SU-DHL-6 (cell line): ENCODE results near the gene SNCG.

Experiments
- H2AFZ ChIP-seq: fragments of 200-600 bp; sonication (generic); 2 replicates; pipeline ENCODE4 v1.6.1; 2014; ENCODE audit warnings: low read depth, mild to moderate bottlenecking, moderate library complexity, mixed read lengths, antibody characterized with exemption, low read length; ENCODE audit not compliant: severe bottlenecking
- H3F3A ChIP-seq: fragments of 200-600 bp; shearing (Covaris generic); 2 replicates; pipeline ENCODE4 v1.6.0; 2016; ENCODE audit warnings: antibody characterized with exemption, mild to moderate bottlenecking; ENCODE audit not compliant: insufficient read depth
- H3K27ac ChIP-seq: fragments of 200-600 bp; sonication (generic); 2 replicates; pipeline ENCODE4 v1.5.1; 2016; ENCODE audit warnings: low read depth, mild to moderate bottlenecking, low read length, moderate library complexity, mixed read lengths
- H3K27me3 ChIP-seq: fragments of 200-600 bp; sonication (generic), shearing (Covaris generic); 2 replicates; pipeline ENCODE4 v1.6.0; 2014; ENCODE audit warnings: mild to moderate bottlenecking, low read length
- H3K36me3 ChIP-seq: fragments of 200-600 bp; sonication (generic); 2 replicates; pipeline ENCODE4 v1.6.1; 2014; ENCODE audit warnings: mild to moderate bottlenecking, low read length, mixed read lengths
- H3K4me2 ChIP-seq: fragments of 300-600, 200-600 bp; shearing (Covaris generic), sonication (generic); 2 replicates; pipeline ENCODE4 v1.6.0; 2014; ENCODE audit warnings: low read length, low read depth, mild to moderate bottlenecking; ENCODE audit not compliant: poor library complexity, severe bottlenecking
- H3K4me3 ChIP-seq: fragments of 200-600 bp; sonication (generic); 2 replicates; pipeline ENCODE4 v1.5.1; 2014; ENCODE audit warnings: antibody characterized with exemption, low read length, mild to moderate bottlenecking, mixed read lengths; ENCODE audit not compliant: insufficient read depth, poor library complexity, severe bottlenecking
- H3K79me2 ChIP-seq: fragments of 200-600 bp; sonication (generic); 2 replicates; pipeline ENCODE4 v1.6.1; 2014; ENCODE audit warnings: mild to moderate bottlenecking, low read length, moderate library complexity; ENCODE audit not compliant: insufficient read depth
- H3K9ac ChIP-seq: fragments of 200-600 bp; sonication (generic); 2 replicates; pipeline ENCODE4 v1.7.0; 2014; ENCODE audit warnings: mild to moderate bottlenecking, low read length
- H3K9me2 ChIP-seq: fragments of 200-600 bp; sonication (generic); replicated peaks from 2 replicates; pipeline ENCODE4 v1.6.1; 2014; ENCODE audit warnings: low read length; ENCODE audit not compliant: insufficient read depth
- H3K9me3 ChIP-seq: fragments of 200-600 bp; sonication (generic); 2 replicates; pipeline ENCODE4 v1.6.1; 2014; ENCODE audit warnings: low read length, mixed read lengths; ENCODE audit not compliant: insufficient read depth
- H4K20me1 ChIP-seq: fragments of 200-600 bp; sonication (generic); 2 replicates; pipeline ENCODE4 v1.6.1; 2014; ENCODE audit warnings: low read depth, mild to moderate bottlenecking, antibody characterized with exemption, low read length, moderate library complexity, mixed read lengths
- EZH2phosphoT487 ChIP-seq: fragments of 200-600 bp; sonication (generic), shearing (Covaris generic); conservative IDR thresholded peaks from 2 replicates; pipeline ENCODE4 v1.6.1; 2018; ENCODE audit warnings: mild to moderate bottlenecking, antibody characterized with exemption, low read length, moderate library complexity, mixed read lengths
- TF ChIP-seq, protein P1 (sequence below): fragments of 200-600 bp; sonication (generic); IDR thresholded peaks from one replicate; pipeline ENCODE4 v1.5.1; 2017; ENCODE audit warnings: antibody characterized with exemption, mild to moderate bottlenecking, low read length, moderate library complexity; ENCODE audit not compliant: insufficient read depth, poor library complexity, severe bottlenecking

SNCG gene

DNA sequence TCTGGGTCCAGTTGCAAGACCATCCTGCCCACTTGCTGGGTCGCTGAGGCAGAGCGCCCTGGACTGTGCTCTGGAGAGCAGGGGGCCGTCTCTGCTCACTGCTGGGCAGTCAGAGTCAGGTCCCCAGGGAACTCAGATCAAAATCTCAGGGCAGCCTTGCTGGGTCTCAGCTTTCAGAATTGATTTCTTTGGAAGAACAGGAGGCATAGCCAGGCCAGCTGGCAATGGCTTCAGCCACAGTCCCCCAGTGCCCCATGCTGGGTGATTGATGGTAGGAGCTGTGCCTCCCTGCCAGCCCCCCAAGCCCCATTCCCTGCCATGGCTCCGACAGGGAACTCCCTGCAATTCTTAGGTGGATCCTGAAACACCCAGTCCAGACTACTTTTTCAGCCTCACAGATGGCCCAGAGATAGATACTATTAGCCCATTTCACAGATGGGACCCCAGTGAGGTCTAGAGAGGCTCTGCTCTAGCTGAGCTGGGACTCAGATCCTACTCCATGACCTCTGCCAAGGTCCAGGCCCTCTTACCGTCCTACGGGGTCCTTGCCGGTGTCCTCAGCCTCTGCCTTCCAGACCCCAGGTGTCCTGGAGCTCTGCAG, 1.5 kb upstream of the SNCG start:
- no peak overlapping the region for H2AFZ ChIP-seq
- H3K4me3 ChIP-seq: no peak overlapping the region
- no peaks in the 10 kb centered on the region for H3K79me2 ChIP-seq
- no peak overlapping the region for H3K9ac ChIP-seq
- H3K27ac ChIP-seq: no peak overlapping the region
- TF ChIP-seq, protein P1, sequence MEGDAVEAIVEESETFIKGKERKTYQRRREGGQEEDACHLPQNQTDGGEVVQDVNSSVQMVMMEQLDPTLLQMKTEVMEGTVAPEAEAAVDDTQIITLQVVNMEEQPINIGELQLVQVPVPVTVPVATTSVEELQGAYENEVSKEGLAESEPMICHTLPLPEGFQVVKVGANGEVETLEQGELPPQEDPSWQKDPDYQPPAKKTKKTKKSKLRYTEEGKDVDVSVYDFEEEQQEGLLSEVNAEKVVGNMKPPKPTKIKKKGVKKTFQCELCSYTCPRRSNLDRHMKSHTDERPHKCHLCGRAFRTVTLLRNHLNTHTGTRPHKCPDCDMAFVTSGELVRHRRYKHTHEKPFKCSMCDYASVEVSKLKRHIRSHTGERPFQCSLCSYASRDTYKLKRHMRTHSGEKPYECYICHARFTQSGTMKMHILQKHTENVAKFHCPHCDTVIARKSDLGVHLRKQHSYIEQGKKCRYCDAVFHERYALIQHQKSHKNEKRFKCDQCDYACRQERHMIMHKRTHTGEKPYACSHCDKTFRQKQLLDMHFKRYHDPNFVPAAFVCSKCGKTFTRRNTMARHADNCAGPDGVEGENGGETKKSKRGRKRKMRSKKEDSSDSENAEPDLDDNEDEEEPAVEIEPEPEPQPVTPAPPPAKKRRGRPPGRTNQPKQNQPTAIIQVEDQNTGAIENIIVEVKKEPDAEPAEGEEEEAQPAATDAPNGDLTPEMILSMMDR: no peak
- no peak for TF ChIP-seq EZH2phosphoT487
- H3K9me3 ChIP-seq: no peaks in the 10 kb centered on the region
- no peaks in the 10 kb centered on the region for H3K9me2 ChIP-seq
- H3K4me2 ChIP-seq: no peak overlapping the region
- H3F3A ChIP-seq: no peaks in the 10 kb centered on the region
- H3K27me3 ChIP-seq: no peaks in the 10 kb centered on the region
- H3K36me3 ChIP-seq: no peaks in the 10 kb centered on the region
- no peaks in the 10 kb centered on the region for H4K20me1 ChIP-seq

DNA sequence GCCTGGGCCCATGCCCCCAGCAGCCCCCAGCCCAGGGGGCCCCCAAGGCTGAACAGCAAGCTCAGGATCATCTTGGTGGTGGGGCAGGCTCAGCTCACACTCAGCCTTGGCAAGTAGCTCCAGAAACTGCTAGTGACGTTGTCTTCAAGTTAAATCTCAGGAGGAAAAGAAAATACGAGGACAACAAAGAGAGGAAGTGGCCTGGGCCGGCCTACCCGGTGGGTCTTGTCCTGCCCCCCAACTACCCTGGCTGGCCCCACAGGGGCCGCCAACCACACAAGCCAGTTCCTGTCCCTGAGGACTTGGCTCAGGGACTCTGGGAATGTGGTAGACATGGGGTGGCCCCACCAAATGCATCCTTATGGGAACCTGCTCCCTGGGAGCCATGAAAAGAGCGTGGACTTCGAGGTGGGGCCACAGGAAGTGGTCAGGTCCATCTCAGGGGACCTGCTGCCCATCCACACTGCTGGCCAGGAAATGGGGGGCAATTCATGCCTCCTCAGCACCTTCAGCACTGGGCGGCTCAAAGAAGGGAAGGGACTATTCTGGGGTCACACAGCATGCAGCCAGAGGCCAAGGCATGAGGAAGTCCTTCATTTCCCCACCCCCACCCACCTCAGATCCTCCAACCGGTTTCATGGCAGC, 806 bp upstream of the SNCG start, which contains the start of gene MMRN2:
TSS of gene MMRN2 (minus strand) at position 145 of the 645 bp plus-strand sequence. CDS start at position 71, 74 bp downstream.
- H3K4me3 ChIP-seq: no peak within 1 kb of the TSS
- no peaks in the 10 kb centered on the region for H3F3A ChIP-seq
- H3K27me3 ChIP-seq: no peaks in the 10 kb centered on the region
- no peaks in the 10 kb centered on the region for H3K79me2 ChIP-seq
- TF ChIP-seq, protein P1: no peak
- no peak for TF ChIP-seq EZH2phosphoT487
- no peak within 1 kb of the TSS for H3K9ac ChIP-seq
- no peaks in the 10 kb centered on the region for H3K9me3 ChIP-seq
- H4K20me1 ChIP-seq: no peaks in the 10 kb centered on the region
- no peaks in the 10 kb centered on the region for H3K36me3 ChIP-seq
- H2AFZ ChIP-seq: no peak within 1 kb of the TSS
- no peaks in the 10 kb centered on the region for H3K9me2 ChIP-seq
- H3K4me2 ChIP-seq: no peak within 1 kb of the TSS
- no peak within 1 kb of the TSS for H3K27ac ChIP-seq

DNA sequence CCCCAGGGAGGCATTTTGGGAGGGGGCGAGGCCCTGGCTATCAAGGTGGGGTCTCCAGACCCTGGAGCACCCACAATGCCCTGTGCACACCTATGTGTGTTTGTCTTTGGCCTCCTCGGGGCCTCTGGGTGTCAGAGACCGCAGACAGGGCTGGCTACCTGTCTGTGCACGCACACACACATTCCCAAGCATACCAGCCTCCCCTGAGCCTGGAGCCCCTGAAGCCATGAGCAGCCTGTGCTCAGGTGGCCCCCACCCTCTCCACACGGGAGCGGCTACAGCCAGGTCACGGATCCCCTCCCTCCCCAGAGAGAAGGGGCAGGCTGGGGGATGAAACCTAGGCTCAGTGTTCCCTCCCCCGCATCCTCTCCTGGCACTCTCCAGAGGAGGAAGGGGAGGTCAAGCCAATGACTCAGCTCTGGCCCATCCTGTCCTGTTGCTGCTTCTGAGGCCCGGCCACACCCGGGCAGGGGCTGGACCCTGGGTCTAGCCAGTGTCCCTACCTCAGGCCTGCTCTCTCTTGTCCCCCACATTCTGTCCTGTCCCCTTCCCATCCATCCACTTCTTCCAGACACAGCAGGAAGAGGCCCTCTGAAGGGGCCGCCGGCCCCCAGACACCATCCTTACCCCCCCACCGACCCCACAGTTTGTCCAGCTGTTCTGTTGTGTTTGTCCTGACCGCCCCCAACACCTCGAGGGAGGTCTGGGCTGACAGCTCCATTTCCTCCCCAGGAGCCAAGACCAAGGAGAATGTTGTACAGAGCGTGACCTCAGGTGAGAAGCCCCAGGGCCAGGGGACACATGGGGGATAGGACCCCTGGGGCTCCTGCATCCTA, 720 bp downstream of the SNCG start:
- H3K4me3 ChIP-seq: no peak overlapping the region
- no peaks in the 10 kb centered on the region for H3K79me2 ChIP-seq
- TF ChIP-seq, protein P1: no peak
- no peak for TF ChIP-seq EZH2phosphoT487
- no peaks in the 10 kb centered on the region for H3K9me3 ChIP-seq
- no peaks in the 10 kb centered on the region for H3K36me3 ChIP-seq
- no peak overlapping the region for H3K27ac ChIP-seq
- no peak overlapping the region for H3K9ac ChIP-seq
- no peaks in the 10 kb centered on the region for H3K9me2 ChIP-seq
- H2AFZ ChIP-seq: no peak overlapping the region
- no peaks in the 10 kb centered on the region for H3F3A ChIP-seq
- no peaks in the 10 kb centered on the region for H3K27me3 ChIP-seq
- no peak overlapping the region for H3K4me2 ChIP-seq
- no peaks in the 10 kb centered on the region for H4K20me1 ChIP-seq
